B cell (primary cell): Measurements from ENCODE around the gene TGFBR2. TPM values are rescaled to one million over a fixed set of nuclear protein-coding genes. Genes with fewer than 3 reads are reported as not detected.

Source experiments
- ATAC-seq: fragments of 200-7000 bp; cut with Tn5 transposase; one replicate; pipeline ENCODE4 v1.10.0; 2021; ENCODE audit warnings: low read depth, mild to moderate bottlenecking, moderate number of reproducible peaks, moderate library complexity
- CTCF ChIA-PET: fragments of 350-600 bp; sonication (Branson Sonifier 250); formaldehyde crosslinking; loops from one replicate; lab custom pipeline; 2021; ENCODE audit warnings: antibody characterized with exemption, inconsistent platforms; lab: Charles Lee
- POLR2A ChIA-PET: fragments of 350-600 bp; sonication (Branson Sonifier 250); formaldehyde crosslinking; loops from one replicate; lab custom pipeline; 2021; ENCODE audit warnings: antibody characterized with exemption; lab: Charles Lee
- DNase-seq: peaks from one replicate; pipeline ENCODE4 v3.0.0; 2013
- H2AFZ ChIP-seq: 2 replicates; pipeline ENCODE4 v1.6.1; 2012; ENCODE audit warnings: mild to moderate bottlenecking, low read depth, low read length; ENCODE audit not compliant: insufficient read depth, poor library complexity, severe bottlenecking
- H3K27ac ChIP-seq, 2 donors: 1 replicate in 1 of 2; 2 replicates in 1 of 2; pipeline ENCODE4 v1.5.1; 2012 to 2013; ENCODE audit warnings: low read length in 2 of 2, mild to moderate bottlenecking in 2 of 2, moderate library complexity in 1 of 2
- H3K27me3 ChIP-seq, 4 experiments: fragments of 200-600 bp in 1 of 4; sonication (generic) in 1 of 4; replicated peaks in 1 of 4; 1 replicate in 2 of 4; 2 replicates in 2 of 4; pipeline versions ENCODE4 v1.6.1 to v1.7.0; 2013 to 2016; ENCODE audit warnings: low read length in 3 of 4, mild to moderate bottlenecking in 2 of 4, mixed read lengths in 1 of 4, moderate library complexity in 1 of 4; ENCODE audit not compliant: insufficient read depth in 4 of 4, control insufficient read depth in 3 of 4; ENCODE audit errors: control extremely low read depth in 1 of 4
- H3K36me3 ChIP-seq, 2 experiments: replicated peaks in 1 of 2; 1 replicate in 1 of 2; 2 replicates in 1 of 2; pipeline versions ENCODE4 v1.6.1 to v1.7.1; 2013; ENCODE audit warnings: low read length in 1 of 2; ENCODE audit not compliant: insufficient read depth in 2 of 2, control insufficient read depth in 1 of 2; ENCODE audit errors: control extremely low read depth in 1 of 2, extremely low read depth in 1 of 2
- H3K4me1 ChIP-seq, 2 donors: fragments of 200-600 bp in 1 of 2; sonication (generic) in 1 of 2; 1 replicate in 1 of 2; 2 replicates in 1 of 2; pipeline versions ENCODE4 v1.5.1 to v1.6.1; 2013 to 2017; ENCODE audit warnings: low read length in 2 of 2; ENCODE audit not compliant: control insufficient read depth in 2 of 2, insufficient read depth in 2 of 2
- H3K4me2 ChIP-seq: replicated peaks from 2 replicates; pipeline ENCODE3; 2012; ENCODE audit warnings: mild to moderate bottlenecking, low read depth, low read length; ENCODE audit not compliant: poor library complexity, severe bottlenecking
- H3K4me3 ChIP-seq, 5 experiments: fragments of 200-600 bp in 1 of 5; sonication (generic) in 1 of 5; 1 replicate in 3 of 5; 2 replicates in 2 of 5; pipeline versions ENCODE4 v1.5.1 to v1.7.0; 2011 to 2016; ENCODE audit warnings: low read length in 4 of 5, mild to moderate bottlenecking in 4 of 5, low read depth in 2 of 5, control low read depth in 1 of 5, moderate library complexity in 1 of 5; ENCODE audit not compliant: insufficient read depth in 1 of 5; ENCODE audit errors: control extremely low read depth in 1 of 5, extremely low read depth in 1 of 5
- H3K79me2 ChIP-seq: fragments of 200-600 bp; sonication (generic); one replicate; pipeline ENCODE4 v1.6.0; 2016; ENCODE audit warnings: low read length; ENCODE audit not compliant: control insufficient read depth, insufficient read depth
- H3K9ac ChIP-seq: fragments of 200-600 bp; sonication (generic); 2 replicates; pipeline ENCODE4 v1.6.1; 2017; ENCODE audit warnings: mild to moderate bottlenecking, low read length, moderate library complexity
- H3K9me3 ChIP-seq, 3 donors: one replicate each; pipeline versions ENCODE4 v1.6.1 to v1.7.1; 2013; ENCODE audit warnings: low read length in 2 of 3; ENCODE audit not compliant: control insufficient read depth in 2 of 3, insufficient read depth in 1 of 3; ENCODE audit errors: control extremely low read depth in 1 of 3
- H4K20me1 ChIP-seq: 2 replicates; pipeline ENCODE4 v1.6.0; 2012; ENCODE audit warnings: mild to moderate bottlenecking, low read length; ENCODE audit not compliant: insufficient read depth, control insufficient read depth, poor library complexity, severe bottlenecking
- H3K27ac Mint-ChIP-seq: one replicate; pipeline ENCODE4 v1.8.0; 2021; ENCODE audit warnings: mixed read lengths
- H3K27me3 Mint-ChIP-seq: one replicate; pipeline ENCODE4 v1.8.0; 2021; ENCODE audit warnings: mixed read lengths
- H3K4me1 Mint-ChIP-seq: one replicate; pipeline ENCODE4 v1.8.0; 2021; ENCODE audit warnings: mixed read lengths
- H3K4me3 Mint-ChIP-seq: one replicate; pipeline ENCODE4 v1.8.0; 2021; ENCODE audit warnings: mixed read lengths
- H3K9me3 Mint-ChIP-seq: one replicate; pipeline ENCODE4 v1.8.0; 2022; ENCODE audit warnings: mixed read lengths; ENCODE audit not compliant: insufficient read depth
- EZH2 ChIP-seq: IDR thresholded peaks from 2 replicates; pipeline ENCODE4 v1.6.1; 2012; ENCODE audit warnings: borderline replicate concordance, low read depth, mild to moderate bottlenecking, moderate library complexity, low read length; ENCODE audit not compliant: insufficient read depth, poor library complexity, severe bottlenecking
- WGBS: methylation state at CpG from one replicate; pipeline ENCODE4 v1.1.5; 2013; ENCODE audit warnings: missing lambda C conversion rate; ENCODE audit not compliant: insufficient coverage; 5-methylcytosine and 5-hydroxymethylcytosine counted together
- intact Hi-C: fragments of 100-400 bp; cut with micrococcal nuclease; formaldehyde crosslinking; loops from one replicate; pipeline ENCODE4 v1.10.0; 2022
- polyA plus RNA-seq: library from polyadenylated mRNA; depleted of rRNA; stranded (reverse); fragments of >200 nt; gene quantifications from 2 replicates; pipeline ENCODE4 v1.2.3, GENCODE V29; 2012
- total RNA-seq, 2 donors: library from RNA; stranded (reverse); fragments of 120-200 nt in 1 of 2; gene quantifications; 1 replicate in 1 of 2; 2 replicates in 1 of 2; pipeline versions ENCODE4 v1.2.3 to v1.2.4, GENCODE V29; 2013 to 2022
- TF ChIP-seq, protein P1 (sequence below): fragments of 200-600 bp; IDR thresholded peaks from one replicate; pipeline ENCODE4 v1.8.0; 2022; ENCODE audit warnings: antibody characterized with exemption, mild to moderate bottlenecking

Gene TGFBR2
- total and polyA plus RNA-seq, 2 donors (not counting 1 experiment from before 2014, with no cell fraction given) = 68.7 to 189 TPM

DNA sequence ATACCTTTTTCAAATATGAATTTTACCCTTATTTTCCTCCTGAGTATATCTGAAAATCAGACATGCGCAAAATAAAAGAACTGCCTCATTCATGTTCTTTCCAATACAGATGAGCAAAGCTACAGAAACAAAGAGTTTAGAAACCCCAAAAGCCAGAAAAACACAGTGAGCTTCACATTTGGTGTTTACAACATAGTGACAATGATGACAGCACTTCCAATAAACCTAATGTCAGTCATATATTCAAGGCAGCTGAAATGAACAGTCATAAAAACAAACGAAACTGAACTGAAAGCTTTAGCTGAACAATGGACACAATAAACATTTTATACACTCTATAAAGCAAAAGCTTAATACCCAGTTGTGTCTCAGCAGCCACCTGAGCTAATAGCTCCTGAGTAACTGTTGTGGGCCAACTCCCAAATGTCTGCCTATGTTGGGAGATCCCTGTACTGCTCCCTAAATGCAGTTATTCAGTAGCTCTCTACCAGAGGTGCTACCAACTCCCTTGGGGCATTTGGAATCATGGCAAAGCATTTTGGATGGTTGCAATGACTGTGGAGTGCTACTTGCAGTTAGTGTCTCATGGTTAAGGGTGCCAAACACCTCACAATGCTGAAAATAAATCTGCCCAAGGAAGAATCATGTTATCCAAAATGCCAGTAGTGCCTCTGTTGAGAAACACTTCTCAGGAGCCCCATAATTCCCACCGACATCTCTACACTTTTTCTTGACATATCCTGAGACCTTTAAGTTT, 131.5 kb downstream of the TGFBR2 start:
- H3K4me3 Mint-ChIP-seq = no peak overlapping the region
- CTCF ChIA-PET = interaction anchor here (1.3 kb wide), 1 partner anchor 539 kb away, joined by 4 read pairs; no protein-coding TSS in a partner anchor
- ATAC-seq = no peak
- no peak for TF ChIP-seq EZH2
- TF ChIP-seq, protein P1, sequence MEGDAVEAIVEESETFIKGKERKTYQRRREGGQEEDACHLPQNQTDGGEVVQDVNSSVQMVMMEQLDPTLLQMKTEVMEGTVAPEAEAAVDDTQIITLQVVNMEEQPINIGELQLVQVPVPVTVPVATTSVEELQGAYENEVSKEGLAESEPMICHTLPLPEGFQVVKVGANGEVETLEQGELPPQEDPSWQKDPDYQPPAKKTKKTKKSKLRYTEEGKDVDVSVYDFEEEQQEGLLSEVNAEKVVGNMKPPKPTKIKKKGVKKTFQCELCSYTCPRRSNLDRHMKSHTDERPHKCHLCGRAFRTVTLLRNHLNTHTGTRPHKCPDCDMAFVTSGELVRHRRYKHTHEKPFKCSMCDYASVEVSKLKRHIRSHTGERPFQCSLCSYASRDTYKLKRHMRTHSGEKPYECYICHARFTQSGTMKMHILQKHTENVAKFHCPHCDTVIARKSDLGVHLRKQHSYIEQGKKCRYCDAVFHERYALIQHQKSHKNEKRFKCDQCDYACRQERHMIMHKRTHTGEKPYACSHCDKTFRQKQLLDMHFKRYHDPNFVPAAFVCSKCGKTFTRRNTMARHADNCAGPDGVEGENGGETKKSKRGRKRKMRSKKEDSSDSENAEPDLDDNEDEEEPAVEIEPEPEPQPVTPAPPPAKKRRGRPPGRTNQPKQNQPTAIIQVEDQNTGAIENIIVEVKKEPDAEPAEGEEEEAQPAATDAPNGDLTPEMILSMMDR = no peak
- H3K27ac Mint-ChIP-seq = no peak overlapping the region
- Histone ChIP-seq H3K9me3 (no peaks in the 10 kb centered on the region), H3K9ac (no peak overlapping the region), H3K79me2 (no peaks in the 10 kb centered on the region), H3K36me3 (no peaks in the 10 kb centered on the region), H3K27me3 (no peaks in the 10 kb centered on the region), H3K4me3 (no peak overlapping the region), H3K4me1 (peaks cover 0 to 2% of the 10 kb centered on the region in 2 donors), H4K20me1 (no peaks in the 10 kb centered on the region), H3K27ac (no peak overlapping the region), H2AFZ (no peak overlapping the region), H3K4me2 (no peak overlapping the region)
- H3K27me3 Mint-ChIP-seq = peaks cover 15% of the 10 kb centered on the region
- POLR2A ChIA-PET = no interaction called here
- peaks cover 2% of the 10 kb centered on the region for H3K9me3 Mint-ChIP-seq
- WGBS = 100% methylated on average over 2 of the region's 3 CpGs
- peaks cover under 1% of the 10 kb centered on the region for H3K4me1 Mint-ChIP-seq
- no peak for DNase-seq
- intact Hi-C loops = no loop called here

- H3K9me3 ChIP-seq = no peaks in the 10 kb centered on the region
- H3K4me3 Mint-ChIP-seq = no peak overlapping the region
- ATAC-seq = no peak
- no peak overlapping the region for H3K4me2 ChIP-seq
- H3K4me1 ChIP-seq = peaks cover 0 to 7% of the 10 kb centered on the region in 2 donors
- no peaks in the 10 kb centered on the region for H3K79me2 ChIP-seq
- H3K9me3 Mint-ChIP-seq = peaks cover 2% of the 10 kb centered on the region
- DNase-seq = no peak
- H3K9ac ChIP-seq = no peak overlapping the region
- no peak overlapping the region for H3K27ac Mint-ChIP-seq
- peaks cover 15% of the 10 kb centered on the region for H3K27me3 Mint-ChIP-seq
- H2AFZ ChIP-seq = no peak overlapping the region
- H3K36me3 ChIP-seq = no peaks in the 10 kb centered on the region
- POLR2A ChIA-PET = no interaction called here
- no peaks in the 10 kb centered on the region for H3K27me3 ChIP-seq
- no peak overlapping the region for H3K4me3 ChIP-seq
- peaks cover 6% of the 10 kb centered on the region for H3K4me1 Mint-ChIP-seq
- WGBS = no CpG with 5 or more reads among the region's 3 CpGs
- no peaks in the 10 kb centered on the region for H4K20me1 ChIP-seq
- TF ChIP-seq EZH2 = no peak
- TF ChIP-seq, protein P1 = no peak
- no peak overlapping the region for H3K27ac ChIP-seq
- CTCF ChIA-PET = interaction anchor here (1.3 kb wide), 1 partner anchor 540 kb away, joined by 4 read pairs; no protein-coding TSS in a partner anchor
- intact Hi-C loops = no loop called here
These were observed 132.2 kb downstream of the TGFBR2 start for GRCh38 chr3:30738605-30739004.
